Activated CD8-positive, alpha-beta memory T cell treated with anti-CD3 and anti-CD28 coated beads for 24 hours (primary cell): ENCODE measurements around the gene MCRIP2.
"Not testable (repeated sequence)": the region's sequence is repeated elsewhere in the genome, so short reads cannot be mapped to it uniquely, and the experiment has no call there.

Source experiments
- DNase-seq: peaks from one replicate; pipeline ENCODE4 v3.0.0-alpha.2; 2020

The MCRIP2 gene

GRCh38 chr16:641326-642188 is at the start of gene MCRIP2:
TSS of gene MCRIP2 (plus strand) at chr16:641828. CDS start at chr16:641992, 164 bp downstream.
- peak; percentile 93 for DNase-seq

- DNase-seq: no peak
Measured at GRCh38 chr16:591892-592517, 49.6 kb upstream of the MCRIP2 start.

GRCh38 chr16:592518-593306 is 48.9 kb upstream of the MCRIP2 start:
- no peak for DNase-seq

- no peak for DNase-seq
Measured at GRCh38 chr16:593406-593805, 48.2 kb upstream of the MCRIP2 start.

GRCh38 chr16:593807-594206 is 47.8 kb upstream of the MCRIP2 start:
- DNase-seq: no peak

GRCh38 chr16:595094-595528 is 46.5 kb upstream of the MCRIP2 start:
- no peak for DNase-seq

- DNase-seq: no peak
Measured at GRCh38 chr16:595942-596735, 45.5 kb upstream of the MCRIP2 start.

GRCh38 chr16:596736-597060 is 44.9 kb upstream of the MCRIP2 start:
- no peak for DNase-seq

GRCh38 chr16:597655-598054 is 44.0 kb upstream of the MCRIP2 start:
- not testable (repeated sequence) for DNase-seq

GRCh38 chr16:598823-599739 is 42.5 kb upstream of the MCRIP2 start:
- no peak for DNase-seq

GRCh38 chr16:600781-601180 is 40.8 kb upstream of the MCRIP2 start:
- no peak for DNase-seq

- no peak for DNase-seq
Measured at GRCh38 chr16:603933-604332, 37.7 kb upstream of the MCRIP2 start.

- DNase-seq: no peak
Measured at GRCh38 chr16:606656-607307, 34.8 kb upstream of the MCRIP2 start.

- no peak for DNase-seq
Measured at GRCh38 chr16:608019-608418, 33.6 kb upstream of the MCRIP2 start.

- no peak for DNase-seq
Measured at GRCh38 chr16:609316-609715, 32.3 kb upstream of the MCRIP2 start.

- DNase-seq: no peak
Measured at GRCh38 chr16:609984-610383, 31.6 kb upstream of the MCRIP2 start.

GRCh38 chr16:610513-611381 is 30.9 kb upstream of the MCRIP2 start:
- DNase-seq: peak; percentile 83

- DNase-seq: no peak
Measured at GRCh38 chr16:615122-615521, 26.5 kb upstream of the MCRIP2 start.

GRCh38 chr16:616733-617586 is 24.7 kb upstream of the MCRIP2 start:
- DNase-seq: no peak
